H9 (cell line): ENCODE results near the gene SHB. TPM values are rescaled to one million over a fixed set of nuclear protein-coding genes. Genes with fewer than 3 reads are reported as not detected.

ENCODE experiments used
- DNase-seq: peaks from one replicate; pipeline ENCODE4 v3.0.0-alpha.2; 2017
- H2AFZ ChIP-seq: one replicate; pipeline ENCODE4 v1.6.1; 2013; ENCODE audit warnings: mild to moderate bottlenecking, low read length, control low read depth, moderate library complexity
- H2AK5ac ChIP-seq: 2 replicates; pipeline ENCODE4 v1.6.1; 2013; ENCODE audit warnings: low read length, control low read depth, mixed read lengths; ENCODE audit not compliant: insufficient read length
- H2BK120ac ChIP-seq: one replicate; pipeline ENCODE4 v1.6.1; 2013; ENCODE audit warnings: low read depth, mild to moderate bottlenecking, low read length, control low read depth, inconsistent platforms; ENCODE audit not compliant: poor library complexity, severe bottlenecking
- H2BK12ac ChIP-seq: 2 replicates; pipeline ENCODE4 v1.6.1; 2013; ENCODE audit warnings: low read length, control low read depth, mixed read lengths, low read depth; ENCODE audit not compliant: insufficient read length
- H2BK15ac ChIP-seq: 2 replicates; pipeline ENCODE4 v1.6.1; 2013; ENCODE audit warnings: low read depth, low read length, control low read depth
- H2BK20ac ChIP-seq: one replicate; pipeline ENCODE4 v1.6.1; 2013; ENCODE audit warnings: low read depth, mild to moderate bottlenecking, low read length, control low read depth, inconsistent platforms; ENCODE audit not compliant: poor library complexity, severe bottlenecking
- H2BK5ac ChIP-seq: 2 replicates; pipeline ENCODE4 v1.6.1; 2013; ENCODE audit warnings: low read length, control low read depth, mixed read lengths; ENCODE audit not compliant: insufficient read length
- H3K14ac ChIP-seq: 2 replicates; pipeline ENCODE4 v1.6.1; 2013; ENCODE audit warnings: low read length, control low read depth; ENCODE audit not compliant: insufficient read depth
- H3K18ac ChIP-seq: 2 replicates; pipeline ENCODE4 v1.6.1; 2013; ENCODE audit warnings: low read depth, mild to moderate bottlenecking, mixed read lengths, low read length, control low read depth; ENCODE audit not compliant: insufficient read length
- H3K23ac ChIP-seq: 2 replicates; pipeline ENCODE4 v1.6.1; 2013; ENCODE audit warnings: low read length, control low read depth, mixed read lengths, low read depth; ENCODE audit not compliant: insufficient read length
- H3K23me2 ChIP-seq: 2 replicates; pipeline ENCODE4 v1.6.1; 2013; ENCODE audit warnings: low read depth, mild to moderate bottlenecking, mixed read lengths, low read length, control low read depth; ENCODE audit not compliant: insufficient read length, poor library complexity, severe bottlenecking
- H3K27ac ChIP-seq: 2 replicates; pipeline ENCODE4 v1.5.1; 2013; ENCODE audit warnings: low read length, control low read depth, mixed read lengths, low read depth; ENCODE audit not compliant: insufficient read length
- H3K27me3 ChIP-seq: 2 replicates; pipeline ENCODE4 v1.6.1; 2013; ENCODE audit warnings: low read length, control low read depth, inconsistent platforms; ENCODE audit not compliant: insufficient read depth
- H3K4ac ChIP-seq: 2 replicates; pipeline ENCODE4 v1.6.1; 2013; ENCODE audit warnings: low read depth, mild to moderate bottlenecking, control low read depth, inconsistent platforms, low read length, moderate library complexity
- H3K4me1 ChIP-seq: 2 replicates; pipeline ENCODE4 v1.6.1; 2013; ENCODE audit warnings: low read length, control low read depth, inconsistent platforms; ENCODE audit not compliant: insufficient read depth
- H3K4me2 ChIP-seq: 2 replicates; pipeline ENCODE4 v1.6.1; 2013; ENCODE audit warnings: low read length, control low read depth, mixed read lengths; ENCODE audit not compliant: insufficient read length, insufficient read depth
- H3K56ac ChIP-seq: 2 replicates; pipeline ENCODE4 v1.6.1; 2013; ENCODE audit warnings: low read depth, mild to moderate bottlenecking, mixed read lengths, low read length, control low read depth; ENCODE audit not compliant: insufficient read length
- H3K79me1 ChIP-seq: 2 replicates; pipeline ENCODE4 v1.6.1; 2013; ENCODE audit warnings: low read depth, mild to moderate bottlenecking, moderate library complexity, low read length, control low read depth, inconsistent platforms; ENCODE audit not compliant: insufficient read depth, poor library complexity, severe bottlenecking
- H3K79me2 ChIP-seq: 2 replicates; pipeline ENCODE4 v1.6.1; 2013; ENCODE audit warnings: low read length, control low read depth, inconsistent platforms; ENCODE audit not compliant: insufficient read depth
- H3K9ac ChIP-seq: 2 replicates; pipeline ENCODE4 v1.6.1; 2013; ENCODE audit warnings: low read length, control low read depth, mixed read lengths; ENCODE audit not compliant: insufficient read length; ENCODE audit errors: extremely low read depth
- H3K9me3 ChIP-seq: one replicate; pipeline ENCODE4 v1.6.1; 2013; ENCODE audit warnings: low read depth, low read length, inconsistent platforms; ENCODE audit not compliant: control insufficient read depth
- H3T11ph ChIP-seq: one replicate; pipeline ENCODE4 v1.6.1; 2013; ENCODE audit warnings: mild to moderate bottlenecking, low read length, control low read depth, inconsistent platforms
- H4K20me1 ChIP-seq: one replicate; pipeline ENCODE4 v1.6.1; 2013; ENCODE audit not compliant: control insufficient read depth, insufficient read length, insufficient read depth
- H4K5ac ChIP-seq: 2 replicates; pipeline ENCODE4 v1.6.1; 2013; ENCODE audit warnings: low read depth, mild to moderate bottlenecking, mixed read lengths, low read length, control low read depth; ENCODE audit not compliant: insufficient read length
- H4K8ac ChIP-seq: replicated peaks from 2 replicates; pipeline ENCODE4 v1.6.1; 2013; ENCODE audit warnings: low read length, control low read depth, mixed read lengths, low read depth; ENCODE audit not compliant: insufficient read length
- H4K91ac ChIP-seq: 2 replicates; pipeline ENCODE4 v1.6.1; 2013; ENCODE audit warnings: low read depth, mild to moderate bottlenecking, moderate library complexity, mixed read lengths, low read length, control low read depth; ENCODE audit not compliant: insufficient read length
- H3K27ac Mint-ChIP-seq, 3 experiments: 2 replicates in 2 of 3; 3 replicates in 1 of 3; pipeline ENCODE4 v1.8.0; 2020 to 2021; ENCODE audit warnings: mixed read lengths in 3 of 3, mild to moderate bottlenecking in 1 of 3, moderate library complexity in 1 of 3
- H3K27me3 Mint-ChIP-seq: 2 replicates; pipeline ENCODE4 v1.8.0; 2021; ENCODE audit warnings: low read depth, mild to moderate bottlenecking, moderate library complexity, mixed read lengths
- H3K36me3 Mint-ChIP-seq, 3 experiments: 2 replicates in 2 of 3; 3 replicates in 1 of 3; pipeline ENCODE4 v1.8.0; 2020 to 2021; ENCODE audit warnings: low read depth in 3 of 3, mixed read lengths in 3 of 3; ENCODE audit not compliant: insufficient read depth in 1 of 3
- H3K4me1 Mint-ChIP-seq, 2 experiments: 2 replicates each; pipeline ENCODE4 v1.8.0; 2020; ENCODE audit warnings: mixed read lengths in 2 of 2
- H3K4me3 Mint-ChIP-seq, 2 experiments: 2 replicates in 1 of 2; 3 replicates in 1 of 2; pipeline ENCODE4 v1.8.0; 2020 to 2021; ENCODE audit warnings: mild to moderate bottlenecking in 2 of 2, mixed read lengths in 2 of 2, moderate library complexity in 1 of 2
- H3K9me3 Mint-ChIP-seq, 2 experiments: 2 replicates in 1 of 2; 3 replicates in 1 of 2; pipeline ENCODE4 v1.8.0; 2020; ENCODE audit warnings: mild to moderate bottlenecking in 2 of 2, mixed read lengths in 2 of 2, moderate library complexity in 1 of 2
- WGBS: extraction: QIAGEN DNeasy Blood & Tissue Kit; methylation state at CpG from one replicate; pipeline ENCODE4 v1.1.7; 2013; ENCODE audit warnings: missing lambda C conversion rate, low lambda C conversion rate, mixed read lengths; ENCODE audit not compliant: insufficient read length; ENCODE audit errors: extremely low coverage; 5-methylcytosine and 5-hydroxymethylcytosine counted together
- total RNA-seq: library from RNA; stranded (reverse); gene quantifications from 2 replicates; pipeline ENCODE4 v1.2.1, GENCODE V29; 2021
- TF ChIP-seq, protein P1 (sequence below): fragments of 200-600 bp; sonication (generic); conservative IDR thresholded peaks from 3 replicates; pipeline ENCODE4 v1.8.0; 2021; ENCODE audit warnings: antibody characterized with exemption, mild to moderate bottlenecking

Gene SHB
- total RNA-seq, 1 experiment from 2014 or later, result 14.6 TPM

DNA sequence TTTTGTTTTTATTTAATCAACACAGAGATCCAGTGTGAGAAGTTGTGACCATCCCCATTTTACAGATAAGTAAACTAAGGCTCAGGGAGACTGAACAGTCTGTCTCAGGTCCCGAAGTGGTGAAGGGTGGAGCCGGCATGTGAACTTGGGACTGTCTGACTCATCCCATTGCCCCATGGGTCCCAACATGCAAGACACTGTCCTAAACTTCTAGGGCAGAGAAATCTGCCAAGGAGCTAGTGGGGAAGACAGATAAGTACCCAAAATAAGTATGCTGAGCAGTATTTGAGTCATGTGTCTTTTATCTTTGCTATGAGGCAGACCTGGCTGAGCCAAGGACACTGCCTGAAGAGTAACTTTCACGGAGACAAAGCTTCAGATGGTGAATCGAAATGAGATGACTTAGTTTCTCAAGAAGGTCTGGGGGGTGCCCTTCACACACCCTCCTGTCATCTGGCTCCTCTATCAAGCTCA is 100.8 kb downstream of the SHB start:
- Mint-ChIP-seq H3K36me3 (peaks cover 0 to 11% (median 0%) of the 10 kb centered on the region in 3 experiments; a peak in 3 of 7 replicates), H3K27me3 (no peaks in the 10 kb centered on the region; the same call in 1 of the 2 replicates), H3K9me3 (no peaks in the 10 kb centered on the region), H3K4me1 (peaks cover 11 to 15% of the 10 kb centered on the region in 2 experiments), H3K27ac (no peak overlapping the region), H3K4me3 (no peak overlapping the region)
- Histone ChIP-seq H3K56ac (no peak overlapping the region), H3K4me2 (no peak overlapping the region), H2BK12ac (no peak overlapping the region), H3K4ac (no peak overlapping the region), H2BK15ac (no peak overlapping the region), H2BK20ac (no peak overlapping the region), H3K9ac (no peak overlapping the region), H3K79me2 (no peaks in the 10 kb centered on the region), H3K79me1 (no peaks in the 10 kb centered on the region), H2BK120ac (no peak overlapping the region), H3K4me1 (no peaks in the 10 kb centered on the region), H3K23ac (no peak overlapping the region), H3K9me3 (no peaks in the 10 kb centered on the region), H3K27me3 (no peaks in the 10 kb centered on the region), H3K18ac (no peak overlapping the region), H2BK5ac (no peak overlapping the region), H3K27ac (no peak overlapping the region), H2AFZ (no peak overlapping the region), H4K5ac (no peak overlapping the region), H3T11ph (no peak overlapping the region), H4K20me1 (no peaks in the 10 kb centered on the region), H3K14ac (no peak overlapping the region), H3K23me2 (no peaks in the 10 kb centered on the region), H4K91ac (no peak overlapping the region), H4K8ac (no peak overlapping the region), H2AK5ac (no peak overlapping the region)
- DNase-seq, result no peak
- no CpG with 5 or more reads among the region's 4 CpGs for WGBS
- TF ChIP-seq, protein P1, sequence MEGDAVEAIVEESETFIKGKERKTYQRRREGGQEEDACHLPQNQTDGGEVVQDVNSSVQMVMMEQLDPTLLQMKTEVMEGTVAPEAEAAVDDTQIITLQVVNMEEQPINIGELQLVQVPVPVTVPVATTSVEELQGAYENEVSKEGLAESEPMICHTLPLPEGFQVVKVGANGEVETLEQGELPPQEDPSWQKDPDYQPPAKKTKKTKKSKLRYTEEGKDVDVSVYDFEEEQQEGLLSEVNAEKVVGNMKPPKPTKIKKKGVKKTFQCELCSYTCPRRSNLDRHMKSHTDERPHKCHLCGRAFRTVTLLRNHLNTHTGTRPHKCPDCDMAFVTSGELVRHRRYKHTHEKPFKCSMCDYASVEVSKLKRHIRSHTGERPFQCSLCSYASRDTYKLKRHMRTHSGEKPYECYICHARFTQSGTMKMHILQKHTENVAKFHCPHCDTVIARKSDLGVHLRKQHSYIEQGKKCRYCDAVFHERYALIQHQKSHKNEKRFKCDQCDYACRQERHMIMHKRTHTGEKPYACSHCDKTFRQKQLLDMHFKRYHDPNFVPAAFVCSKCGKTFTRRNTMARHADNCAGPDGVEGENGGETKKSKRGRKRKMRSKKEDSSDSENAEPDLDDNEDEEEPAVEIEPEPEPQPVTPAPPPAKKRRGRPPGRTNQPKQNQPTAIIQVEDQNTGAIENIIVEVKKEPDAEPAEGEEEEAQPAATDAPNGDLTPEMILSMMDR, result no peak
